HL-60 (cell line): ENCODE data around the gene SMO.
"Not testable (repeated sequence)": the region's sequence is repeated elsewhere in the genome, so short reads cannot be mapped to it uniquely, and the experiment has no call there.

ENCODE experiments used
- CTCF ChIP-seq: IDR thresholded peaks from one replicate; pipeline ENCODE4 v1.5.1; 2011; ENCODE audit warnings: low read length, control low read depth, inconsistent platforms; ENCODE audit not compliant: insufficient read depth
- GABPA ChIP-seq: IDR thresholded peaks from 2 replicates; pipeline ENCODE4 v1.6.1; 2012; ENCODE audit warnings: low read depth
- POLR2AphosphoS5 ChIP-seq: IDR thresholded peaks from 2 replicates; pipeline ENCODE4 v1.6.1; 2012; ENCODE audit warnings: low read depth
- REST ChIP-seq: IDR thresholded peaks from 2 replicates; pipeline ENCODE4 v1.6.1; 2012; ENCODE audit warnings: low read depth; ENCODE audit not compliant: insufficient replicate concordance

- not testable (repeated sequence) for TF ChIP-seq CTCF, REST, POLR2AphosphoS5, GABPA
These were observed 27.8 kb downstream of the SMO start for GRCh38 chr7:129216101-129216715.
